ENCODE measurements around the gene C17orf75.

The C17orf75 gene

DNA sequence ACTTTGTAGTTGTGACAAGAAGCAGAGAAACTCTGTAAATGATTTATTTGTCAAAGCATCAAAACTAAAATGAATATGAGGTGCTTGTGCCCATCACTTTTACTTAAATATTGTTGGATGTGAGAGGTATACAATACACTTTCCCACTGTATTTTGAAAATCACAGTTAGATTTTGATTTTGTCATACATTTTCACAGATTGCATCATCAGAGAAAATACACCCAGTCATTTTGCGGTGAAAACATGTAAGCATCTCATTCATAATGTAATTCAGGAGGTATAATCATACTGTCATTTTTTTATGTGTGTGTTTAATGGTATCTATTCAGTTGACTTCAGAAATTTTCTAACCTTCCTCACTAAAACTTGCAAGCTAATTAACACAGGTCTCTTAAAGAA lies 19.3 kb upstream of the C17orf75 start:
- peaks cover 5% of the 10 kb centered on the region; the same call in 1 of the 2 replicates for H4K20me1 ChIP-seq (ENCODE audit: control insufficient read depth, insufficient read depth, low read depth, low read length)
- peaks cover 90% of the 10 kb centered on the region for H3K79me2 ChIP-seq (ENCODE audit: control insufficient read depth, low read length)
- no peaks in the 10 kb centered on the region for H3K4me1 ChIP-seq (ENCODE audit: control insufficient read depth, low read length)
- peaks cover 93% of the 10 kb centered on the region for H3K36me3 ChIP-seq (ENCODE audit: control insufficient read depth, low read length)
- no peak overlapping the region for H3K4me2 ChIP-seq (ENCODE audit: low read length)
- H3K27ac ChIP-seq (ENCODE audit: low read depth, low read length), result no peak overlapping the region
- TF ChIP-seq EZH2phosphoT487 (IDR thresholded peaks at IDR 0.05; ENCODE audit: borderline replicate concordance, low read length), result no peak
- TF ChIP-seq, protein P1, sequence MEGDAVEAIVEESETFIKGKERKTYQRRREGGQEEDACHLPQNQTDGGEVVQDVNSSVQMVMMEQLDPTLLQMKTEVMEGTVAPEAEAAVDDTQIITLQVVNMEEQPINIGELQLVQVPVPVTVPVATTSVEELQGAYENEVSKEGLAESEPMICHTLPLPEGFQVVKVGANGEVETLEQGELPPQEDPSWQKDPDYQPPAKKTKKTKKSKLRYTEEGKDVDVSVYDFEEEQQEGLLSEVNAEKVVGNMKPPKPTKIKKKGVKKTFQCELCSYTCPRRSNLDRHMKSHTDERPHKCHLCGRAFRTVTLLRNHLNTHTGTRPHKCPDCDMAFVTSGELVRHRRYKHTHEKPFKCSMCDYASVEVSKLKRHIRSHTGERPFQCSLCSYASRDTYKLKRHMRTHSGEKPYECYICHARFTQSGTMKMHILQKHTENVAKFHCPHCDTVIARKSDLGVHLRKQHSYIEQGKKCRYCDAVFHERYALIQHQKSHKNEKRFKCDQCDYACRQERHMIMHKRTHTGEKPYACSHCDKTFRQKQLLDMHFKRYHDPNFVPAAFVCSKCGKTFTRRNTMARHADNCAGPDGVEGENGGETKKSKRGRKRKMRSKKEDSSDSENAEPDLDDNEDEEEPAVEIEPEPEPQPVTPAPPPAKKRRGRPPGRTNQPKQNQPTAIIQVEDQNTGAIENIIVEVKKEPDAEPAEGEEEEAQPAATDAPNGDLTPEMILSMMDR (IDR thresholded peaks at IDR 0.05; ENCODE audit: low read depth, low read length, poor library complexity, severe bottlenecking), result no peak
- no peaks in the 10 kb centered on the region for H3K9me3 ChIP-seq (ENCODE audit: control insufficient read depth, insufficient read depth, low read length)
- H3F3A ChIP-seq (ENCODE audit: control insufficient read depth, insufficient read depth), result peaks cover 19% of the 10 kb centered on the region
- no peaks in the 10 kb centered on the region for H3K9me2 ChIP-seq (replicated peaks; ENCODE audit: control insufficient read depth, low read length)
- H3K4me3 ChIP-seq (ENCODE audit: low read length), result no peak overlapping the region
- no peaks in the 10 kb centered on the region for H3K27me3 ChIP-seq (ENCODE audit: control insufficient read depth, low read length)

GRCh38 chr17:32357615-32358014 lies 15.6 kb upstream of the C17orf75 start:
- Histone ChIP-seq H3K9me3 (ENCODE audit: control insufficient read depth, insufficient read depth, low read length) (no peaks in the 10 kb centered on the region), H3K4me3 (ENCODE audit: low read length) (no peak overlapping the region), H3K9me2 (replicated peaks; ENCODE audit: control insufficient read depth, low read length) (no peaks in the 10 kb centered on the region), H4K20me1 (ENCODE audit: control insufficient read depth, insufficient read depth, low read depth, low read length) (peaks cover 20% of the 10 kb centered on the region), H3K4me2 (ENCODE audit: low read length) (no peak overlapping the region), H3K79me2 (ENCODE audit: control insufficient read depth, low read length) (peaks cover 95% of the 10 kb centered on the region), H3K36me3 (ENCODE audit: control insufficient read depth, low read length) (peaks cover 92% of the 10 kb centered on the region), H3K27ac (ENCODE audit: low read depth, low read length) (no peak overlapping the region), H3F3A (ENCODE audit: control insufficient read depth, insufficient read depth) (peaks cover 17% of the 10 kb centered on the region; the same call in 1 of the 2 replicates), H3K27me3 (ENCODE audit: control insufficient read depth, low read length) (no peaks in the 10 kb centered on the region), H3K4me1 (ENCODE audit: control insufficient read depth, low read length) (peaks cover 23% of the 10 kb centered on the region)
- TF ChIP-seq EZH2phosphoT487 (IDR thresholded peaks at IDR 0.05; ENCODE audit: borderline replicate concordance, low read length), result no peak
- TF ChIP-seq, protein P1 (IDR thresholded peaks at IDR 0.05; ENCODE audit: low read depth, low read length, poor library complexity, severe bottlenecking), result no peak

DNA sequence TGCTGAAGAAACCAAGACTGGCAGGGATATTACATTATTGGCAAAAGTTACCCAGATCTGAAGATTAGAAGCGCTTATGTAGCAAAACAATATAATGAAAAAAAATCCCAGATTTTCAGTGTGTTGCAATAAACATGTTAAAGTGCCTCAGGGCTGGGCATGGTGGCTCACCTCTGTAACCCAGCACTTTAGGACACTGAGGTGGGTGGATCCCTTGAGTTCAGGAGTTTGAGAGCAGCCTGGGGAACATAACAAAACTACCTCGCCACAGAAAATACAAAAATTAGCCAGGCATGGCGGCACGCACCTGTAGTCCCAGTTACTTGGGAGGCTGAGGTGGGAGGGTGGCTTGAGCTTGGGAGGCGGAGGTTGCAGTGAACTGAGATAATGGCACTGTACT lies 14.8 kb upstream of the C17orf75 start:
- Histone ChIP-seq H3K4me2 (ENCODE audit: low read length) (no peak overlapping the region), H3F3A (ENCODE audit: control insufficient read depth, insufficient read depth) (peaks cover 12% of the 10 kb centered on the region)

GRCh38 chr17:32356378-32356743 lies 14.4 kb upstream of the C17orf75 start:
- no peak overlapping the region for H3K4me2 ChIP-seq (ENCODE audit: low read length)

More for the DNA sequence above, 14.8 kb upstream of the C17orf75 start:
- H3K9me3 ChIP-seq (ENCODE audit: control insufficient read depth, insufficient read depth, low read length), result no peaks in the 10 kb centered on the region
- H3K4me1 ChIP-seq (ENCODE audit: control insufficient read depth, low read length), result peaks cover 32% of the 10 kb centered on the region
- peaks cover 28% of the 10 kb centered on the region for H4K20me1 ChIP-seq (ENCODE audit: control insufficient read depth, insufficient read depth, low read depth, low read length)
- H3K27ac ChIP-seq (ENCODE audit: low read depth, low read length), result no peak overlapping the region
- no peak for TF ChIP-seq EZH2phosphoT487 (IDR thresholded peaks at IDR 0.05; ENCODE audit: borderline replicate concordance, low read length)
- peaks cover 95% of the 10 kb centered on the region for H3K79me2 ChIP-seq (ENCODE audit: control insufficient read depth, low read length)
- H3K27me3 ChIP-seq (ENCODE audit: control insufficient read depth, low read length), result no peaks in the 10 kb centered on the region
- H3K9me2 ChIP-seq (replicated peaks; ENCODE audit: control insufficient read depth, low read length), result no peaks in the 10 kb centered on the region
- H3K36me3 ChIP-seq (ENCODE audit: control insufficient read depth, low read length), result peaks cover 92% of the 10 kb centered on the region
- no peak overlapping the region for H3K4me3 ChIP-seq (ENCODE audit: low read length)

More at GRCh38 chr17:32356378-32356743, 14.4 kb upstream of the C17orf75 start:
- Histone ChIP-seq H3K9me3 (ENCODE audit: control insufficient read depth, insufficient read depth, low read length) (no peaks in the 10 kb centered on the region), H4K20me1 (ENCODE audit: control insufficient read depth, insufficient read depth, low read depth, low read length) (peaks cover 32% of the 10 kb centered on the region), H3K27me3 (ENCODE audit: control insufficient read depth, low read length) (no peaks in the 10 kb centered on the region), H3K27ac (ENCODE audit: low read depth, low read length) (no peak overlapping the region), H3F3A (ENCODE audit: control insufficient read depth, insufficient read depth) (peaks cover 12% of the 10 kb centered on the region), H3K9me2 (replicated peaks; ENCODE audit: control insufficient read depth, low read length) (no peaks in the 10 kb centered on the region), H3K36me3 (ENCODE audit: control insufficient read depth, low read length) (peaks cover 92% of the 10 kb centered on the region), H3K4me3 (ENCODE audit: low read length) (no peak overlapping the region), H3K4me1 (ENCODE audit: control insufficient read depth, low read length) (peaks cover 36% of the 10 kb centered on the region), H3K79me2 (ENCODE audit: control insufficient read depth, low read length) (peaks cover 96% of the 10 kb centered on the region)
- no peak for TF ChIP-seq EZH2phosphoT487 (IDR thresholded peaks at IDR 0.05; ENCODE audit: borderline replicate concordance, low read length)
- TF ChIP-seq, protein P1 (IDR thresholded peaks at IDR 0.05; ENCODE audit: low read depth, low read length, poor library complexity, severe bottlenecking), result no peak
